Measurements from ENCODE around the gene SLC39A9. TPM values are rescaled to one million over a fixed set of nuclear protein-coding genes. Genes with fewer than 3 reads are reported as not detected.
"Not testable (repeated sequence)": the region's sequence is repeated elsewhere in the genome, so short reads cannot be mapped to it uniquely, and the experiment has no call there.

SLC39A9 gene
- total and polyA plus RNA-seq, 4 donors: 20.5 to 74.9 (median 43.4) TPM

DNA sequence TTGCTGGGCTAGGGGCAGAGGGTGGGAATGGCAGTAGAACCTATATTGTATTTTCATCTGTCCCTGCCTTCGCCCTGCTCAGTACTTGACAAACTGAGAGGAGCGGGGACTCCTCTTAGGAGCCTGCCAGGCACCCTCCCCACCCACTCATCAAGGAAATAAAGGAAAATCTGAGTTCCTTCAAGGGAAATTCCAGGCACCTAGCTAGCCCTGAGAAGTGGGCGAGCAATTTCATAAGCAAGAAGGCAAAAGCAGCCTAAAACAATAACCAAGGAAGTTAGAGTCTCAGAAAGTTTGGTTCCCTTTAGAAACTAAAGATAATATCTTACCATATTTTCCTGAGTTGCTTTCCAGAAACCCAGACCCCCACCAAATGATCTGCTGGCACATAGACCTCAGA lies 75.5 kb downstream of the SLC39A9 start:
- TF ChIP-seq, protein P1, sequence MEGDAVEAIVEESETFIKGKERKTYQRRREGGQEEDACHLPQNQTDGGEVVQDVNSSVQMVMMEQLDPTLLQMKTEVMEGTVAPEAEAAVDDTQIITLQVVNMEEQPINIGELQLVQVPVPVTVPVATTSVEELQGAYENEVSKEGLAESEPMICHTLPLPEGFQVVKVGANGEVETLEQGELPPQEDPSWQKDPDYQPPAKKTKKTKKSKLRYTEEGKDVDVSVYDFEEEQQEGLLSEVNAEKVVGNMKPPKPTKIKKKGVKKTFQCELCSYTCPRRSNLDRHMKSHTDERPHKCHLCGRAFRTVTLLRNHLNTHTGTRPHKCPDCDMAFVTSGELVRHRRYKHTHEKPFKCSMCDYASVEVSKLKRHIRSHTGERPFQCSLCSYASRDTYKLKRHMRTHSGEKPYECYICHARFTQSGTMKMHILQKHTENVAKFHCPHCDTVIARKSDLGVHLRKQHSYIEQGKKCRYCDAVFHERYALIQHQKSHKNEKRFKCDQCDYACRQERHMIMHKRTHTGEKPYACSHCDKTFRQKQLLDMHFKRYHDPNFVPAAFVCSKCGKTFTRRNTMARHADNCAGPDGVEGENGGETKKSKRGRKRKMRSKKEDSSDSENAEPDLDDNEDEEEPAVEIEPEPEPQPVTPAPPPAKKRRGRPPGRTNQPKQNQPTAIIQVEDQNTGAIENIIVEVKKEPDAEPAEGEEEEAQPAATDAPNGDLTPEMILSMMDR (IDR thresholded peaks at IDR 0.05; ENCODE audit: control extremely low read depth, extremely low read depth): no peak
- Histone ChIP-seq H3K27me3 (ENCODE audit: control insufficient read depth in 3 of 3, insufficient read depth in 3 of 3, low read length in 2 of 3) (no peaks in the 10 kb centered on the region), H3K9me3 (ENCODE audit: control insufficient read depth in 4 of 4, insufficient read depth in 3 of 4, low read length in 3 of 4) (peaks cover 0 to 2% (median 0%) of the 10 kb centered on the region in 4 donors), H3K4me1 (ENCODE audit: control insufficient read depth in 5 of 5, insufficient read depth in 5 of 5, low read length in 5 of 5) (no peaks in the 10 kb centered on the region), H3K36me3 (ENCODE audit: control insufficient read depth in 4 of 4, insufficient read depth in 4 of 4, low read length in 4 of 4) (no peaks in the 10 kb centered on the region), H3K4me3 (no peak overlapping the region), H3K9ac (ENCODE audit: insufficient read depth in 1 of 2, low read length in 2 of 2) (no peak overlapping the region), H3K27ac (ENCODE audit: low read depth in 1 of 2, low read length in 1 of 2) (no peak overlapping the region)
- ATAC-seq (ENCODE audit: insufficient read depth, low FRiP score): no peak
- DNase-seq: no peak
- 73 to 88% methylated on average over 3 of the region's 3 CpGs for WGBS, 2 donors

DNA sequence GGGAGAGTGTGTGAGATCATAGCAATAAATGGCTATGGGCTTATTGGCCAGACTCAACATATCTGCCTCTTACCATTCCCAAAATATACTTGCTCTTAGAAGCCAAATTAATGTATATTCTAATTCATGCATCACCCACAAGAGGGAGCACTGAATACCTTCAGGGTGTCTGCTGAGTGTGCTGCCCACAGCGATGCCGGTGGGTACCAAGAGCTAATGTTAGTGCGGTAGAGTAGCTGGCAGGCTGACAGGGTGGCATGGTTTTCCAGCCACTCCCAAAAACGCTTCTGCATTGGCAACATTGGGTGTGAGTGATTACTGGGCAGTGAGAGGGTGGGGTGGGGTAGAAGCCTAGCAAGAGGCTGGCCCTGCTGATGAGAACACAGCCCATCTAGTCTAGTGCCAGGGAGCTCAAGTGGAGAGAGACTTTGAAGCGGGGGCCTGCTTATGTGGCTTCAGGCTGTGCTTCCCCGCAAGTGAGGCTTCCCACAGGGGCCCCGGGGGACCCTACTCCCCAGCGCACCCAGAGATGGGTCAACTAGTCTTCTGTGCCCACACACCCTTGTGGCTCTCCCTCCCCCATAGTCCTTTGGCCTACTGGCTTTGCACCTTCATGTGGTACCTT lies 76.8 kb downstream of the SLC39A9 start:
- Histone ChIP-seq H3K9me3 (ENCODE audit: control insufficient read depth in 4 of 4, insufficient read depth in 3 of 4, low read length in 3 of 4) (peaks cover 0 to 2% (median 0%) of the 10 kb centered on the region in 4 donors), H3K36me3 (ENCODE audit: control insufficient read depth in 4 of 4, insufficient read depth in 4 of 4, low read length in 4 of 4) (no peaks in the 10 kb centered on the region), H3K27me3 (ENCODE audit: control insufficient read depth in 3 of 3, insufficient read depth in 3 of 3, low read length in 2 of 3) (no peaks in the 10 kb centered on the region), H3K27ac (ENCODE audit: low read depth in 1 of 2, low read length in 1 of 2) (no peak overlapping the region), H3K4me1 (ENCODE audit: control insufficient read depth in 5 of 5, insufficient read depth in 5 of 5, low read length in 5 of 5) (no peaks in the 10 kb centered on the region), H3K9ac (ENCODE audit: insufficient read depth in 1 of 2, low read length in 2 of 2) (no peak overlapping the region), H3K4me3 (no peak overlapping the region)
- TF ChIP-seq, protein P1 (IDR thresholded peaks at IDR 0.05; ENCODE audit: control extremely low read depth, extremely low read depth): no peak
- 64 to 66% methylated on average over 8 of the region's 8 CpGs for WGBS, 2 donors
- ATAC-seq (ENCODE audit: insufficient read depth, low FRiP score) (no peak), DNase-seq (no peak)

DNA sequence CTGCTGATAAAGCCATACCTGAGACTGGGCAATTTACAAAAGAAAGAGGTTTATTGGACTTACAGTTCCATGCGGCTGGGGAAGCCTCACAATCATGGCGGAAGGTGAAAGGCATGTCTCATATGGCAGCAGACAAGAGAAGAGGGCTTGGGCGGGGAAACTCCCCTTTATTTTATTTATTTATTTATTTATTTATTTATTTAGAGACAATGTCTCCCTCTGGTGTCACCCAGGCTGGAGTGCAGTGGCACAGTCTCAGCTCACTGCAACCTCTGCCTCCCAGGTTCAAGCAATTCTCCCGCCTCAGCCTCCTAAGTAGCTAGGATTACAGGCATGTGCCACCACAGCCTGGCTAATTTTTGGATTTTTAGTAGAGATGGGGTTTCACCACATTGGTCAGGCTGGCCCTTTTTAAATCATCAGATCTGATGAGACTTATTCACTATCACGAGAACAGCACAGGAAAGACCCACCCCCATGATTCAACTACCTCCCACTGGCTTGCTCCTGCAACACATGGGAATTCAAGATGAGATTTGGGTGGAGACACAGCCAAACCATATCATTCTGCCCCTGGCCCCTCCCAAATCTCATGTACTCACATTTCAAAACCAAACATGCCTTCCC lies 78.4 kb downstream of the SLC39A9 start:
- not testable (repeated sequence) for H3K27ac ChIP-seq (ENCODE audit: low read depth in 1 of 2, low read length in 1 of 2); H3K4me1 ChIP-seq (ENCODE audit: control insufficient read depth in 5 of 5, insufficient read depth in 5 of 5, low read length in 5 of 5); H3K36me3 ChIP-seq (ENCODE audit: control insufficient read depth in 4 of 4, insufficient read depth in 4 of 4, low read length in 4 of 4); H3K9ac ChIP-seq (ENCODE audit: insufficient read depth in 1 of 2, low read length in 2 of 2); H3K9me3 ChIP-seq (ENCODE audit: control insufficient read depth in 4 of 4, insufficient read depth in 3 of 4, low read length in 3 of 4); H3K27me3 ChIP-seq (ENCODE audit: control insufficient read depth in 3 of 3, insufficient read depth in 3 of 3, low read length in 2 of 3); DNase-seq; ATAC-seq (ENCODE audit: insufficient read depth, low FRiP score); H3K4me3 ChIP-seq
- WGBS, 2 donors: 95 to 97% methylated on average over 5 of the region's 5 CpGs

DNA sequence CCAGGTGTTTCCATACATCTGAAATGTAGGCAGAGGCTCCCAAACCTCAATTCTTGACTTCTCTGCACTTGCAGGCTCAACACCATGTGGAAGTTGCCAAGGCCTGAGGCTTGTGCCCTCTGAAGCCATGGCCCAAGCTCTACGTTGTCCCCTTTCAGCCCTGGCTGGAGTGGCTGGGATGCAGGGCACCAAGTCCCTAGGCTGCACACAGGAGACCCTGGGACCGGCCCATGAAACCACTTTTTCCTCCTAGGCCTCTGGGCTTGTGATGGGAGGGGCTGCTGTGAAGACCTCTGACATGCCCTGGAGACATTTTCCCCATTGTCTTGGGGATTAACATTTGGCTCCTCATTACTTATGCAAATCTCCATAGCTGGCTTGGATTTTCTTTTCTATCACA lies 79.6 kb downstream of the SLC39A9 start:
- not testable (repeated sequence) for H3K4me3 ChIP-seq; H3K4me1 ChIP-seq (ENCODE audit: control insufficient read depth in 5 of 5, insufficient read depth in 5 of 5, low read length in 5 of 5); H3K9ac ChIP-seq (ENCODE audit: insufficient read depth in 1 of 2, low read length in 2 of 2); DNase-seq; H3K36me3 ChIP-seq (ENCODE audit: control insufficient read depth in 4 of 4, insufficient read depth in 4 of 4, low read length in 4 of 4); H3K27ac ChIP-seq (ENCODE audit: low read depth in 1 of 2, low read length in 1 of 2); ATAC-seq (ENCODE audit: insufficient read depth, low FRiP score); H3K9me3 ChIP-seq (ENCODE audit: control insufficient read depth in 4 of 4, insufficient read depth in 3 of 4, low read length in 3 of 4)
- 85 to 87% methylated on average over 2 of the region's 2 CpGs for WGBS, 2 donors
- peaks cover 0 to 15% (median 11%) of the 10 kb centered on the region in 3 donors for H3K27me3 ChIP-seq (ENCODE audit: control insufficient read depth in 3 of 3, insufficient read depth in 3 of 3, low read length in 2 of 3)

Data from lung (tissue), 12 donors.